Measurements from ENCODE around the gene ULK4. TPM values are rescaled to one million over a fixed set of nuclear protein-coding genes. Genes with fewer than 3 reads are reported as not detected.

Gene ULK4
- total and polyA plus RNA-seq, 2 of the 4 experiments (the other 2 are of a cell fraction) = 2.7 to 5.0 TPM

DNA sequence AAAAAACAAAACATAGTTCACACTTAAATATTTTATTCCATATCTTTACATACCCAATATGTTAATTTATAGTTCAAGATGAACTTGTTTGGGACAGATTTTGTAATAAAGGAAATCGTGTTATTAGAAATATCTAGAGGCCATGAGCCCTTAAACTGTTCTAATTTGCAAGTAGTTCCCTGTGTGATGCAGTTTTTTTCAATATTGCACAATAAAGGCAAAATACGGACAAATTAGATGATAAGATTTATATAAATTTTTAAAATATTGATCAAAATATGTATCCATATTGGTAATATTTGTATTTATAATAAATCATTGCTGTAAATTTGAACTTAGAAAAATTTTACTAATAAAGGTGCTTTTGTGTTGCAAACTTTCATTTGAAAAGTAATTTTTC, 738.8 kb downstream of the ULK4 start:
- H3K9me1 ChIP-seq (ENCODE audit: insufficient read depth, low read length) = peaks cover 25% of the 10 kb centered on the region
- no peak overlapping the region for H3K14ac ChIP-seq (replicated peaks; ENCODE audit: low read depth, low read length)
- no peak overlapping the region for H4K8ac ChIP-seq (ENCODE audit: low read depth in 2 of 2, low read length in 2 of 2)
- no peak for TF ChIP-seq MAFK (IDR thresholded peaks at IDR 0.05; ENCODE audit: low read depth, low read length)
- peak; percentile 72 for TF ChIP-seq CEBPB (IDR thresholded peaks at IDR 0.05; ENCODE audit: low read depth, low read length)
- TF ChIP-seq, protein P1, sequence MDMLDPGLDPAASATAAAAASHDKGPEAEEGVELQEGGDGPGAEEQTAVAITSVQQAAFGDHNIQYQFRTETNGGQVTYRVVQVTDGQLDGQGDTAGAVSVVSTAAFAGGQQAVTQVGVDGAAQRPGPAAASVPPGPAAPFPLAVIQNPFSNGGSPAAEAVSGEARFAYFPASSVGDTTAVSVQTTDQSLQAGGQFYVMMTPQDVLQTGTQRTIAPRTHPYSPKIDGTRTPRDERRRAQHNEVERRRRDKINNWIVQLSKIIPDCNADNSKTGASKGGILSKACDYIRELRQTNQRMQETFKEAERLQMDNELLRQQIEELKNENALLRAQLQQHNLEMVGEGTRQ (IDR thresholded peaks at IDR 0.05; ENCODE audit: low read depth, low read length) = no peak
- intact Hi-C loops (cut with micrococcal nuclease) (no loop called here), in situ Hi-C loops (cut with MboI; ENCODE audit: low sequenced_read_pairs) (loop anchor here (25.0 kb wide), 1 partner anchor 464 kb away; no protein-coding TSS in a partner anchor), dilution Hi-C loops (cut with HindIII; ENCODE audit: low sequenced_read_pairs, unreplicated experiment) (no loop called here)
- H3K27me3 ChIP-seq (ENCODE audit: control insufficient read depth, insufficient read depth, low read length) = no peaks in the 10 kb centered on the region
- no peak overlapping the region for H3K23ac ChIP-seq (ENCODE audit: low read depth, low read length)
- POLR2A ChIA-PET (ENCODE audit: unreplicated experiment) = no interaction called here
- no peak overlapping the region for H2AK9ac ChIP-seq (replicated peaks; ENCODE audit: low read depth, low read length, poor library complexity)
- H2AFZ ChIP-seq (replicated peaks; ENCODE audit: low read length, poor library complexity) = no peak overlapping the region
- no peaks in the 10 kb centered on the region for H3K9me3 ChIP-seq (ENCODE audit: control insufficient read depth, insufficient read depth, low read length)
- no peak overlapping the region for H3K27ac ChIP-seq (ENCODE audit: insufficient read depth, low read length)
- no peak overlapping the region for H2BK20ac ChIP-seq (ENCODE audit: low read depth, low read length)
- H2BK120ac ChIP-seq (ENCODE audit: low read depth, low read length) = no peak overlapping the region
- no peak overlapping the region for H3K4ac ChIP-seq (ENCODE audit: low read depth, low read length)
- H3K18ac ChIP-seq (ENCODE audit: low read depth, low read length) = no peak overlapping the region
- H3K36me3 ChIP-seq (ENCODE audit: control insufficient read depth, insufficient read depth, low read length) = peaks cover 26% of the 10 kb centered on the region
- H2AK5ac ChIP-seq (ENCODE audit: low read depth, low read length) = no peak overlapping the region
- H4K91ac ChIP-seq (ENCODE audit: insufficient read depth, low read depth, low read length) = no peak overlapping the region
- CTCF ChIA-PET = no interaction called here
- H3K79me1 ChIP-seq (ENCODE audit: low read depth in 1 of 2, low read length in 2 of 2) = peaks cover 25 to 57% of the 10 kb centered on the region in 2 experiments
- no CpG with 5 or more reads among the region's 2 CpGs for WGBS, 2 experiments (ENCODE audit: extremely low coverage in 2 of 2, insufficient read length in 1 of 2)
- H3K9ac ChIP-seq (ENCODE audit: low read depth, low read length) = no peak overlapping the region
- H4K5ac ChIP-seq (ENCODE audit: low read depth, low read length) = no peak overlapping the region
- BruUV-seq (replicated peaks) = no TSS peak
- H3K56ac ChIP-seq (ENCODE audit: extremely low read depth, insufficient read depth, low read length) = no peak overlapping the region
- peaks cover 14% of the 10 kb centered on the region for H3K4me1 ChIP-seq (ENCODE audit: control insufficient read depth, insufficient read depth, low read length)
- no peak overlapping the region for H2BK15ac ChIP-seq (ENCODE audit: low read depth, low read length)
- no peak overlapping the region for H2BK5ac ChIP-seq (ENCODE audit: low read depth, low read length, poor library complexity, severe bottlenecking)
- peaks cover 72% of the 10 kb centered on the region for H4K20me1 ChIP-seq (ENCODE audit: insufficient read depth, low read length)
- no peak for ATAC-seq (ENCODE audit: low read depth)
- no peak for DNase-seq
- H3K4me2 ChIP-seq (ENCODE audit: low read depth, low read length) = no peak overlapping the region; the same call in 1 of the 2 replicates
- H3K4me3 ChIP-seq (ENCODE audit: insufficient read depth, low read depth, low read length) = no peak overlapping the region
